Naive thymus-derived CD8-positive, alpha-beta T cell (primary cell): ENCODE data around the gene ADARB2. TPM values are rescaled to one million over a fixed set of nuclear protein-coding genes. Genes with fewer than 3 reads are reported as not detected.

Source experiments
- ATAC-seq, 2 donors: fragments of 150-1000 bp; cut with Tn5 transposase in 1 of 2; sonication (Bioruptor Pico), chemical (Tn5 transposase) in 1 of 2; 1 replicate in 1 of 2; 2 replicates in 1 of 2; pipeline ENCODE4 v1.10.0; 2021; ENCODE audit warnings: mild to moderate bottlenecking in 2 of 2, moderate library complexity in 2 of 2
- POLR2A ChIA-PET: fragments of 350-600 bp; sonication (Branson Sonifier 250); formaldehyde crosslinking; loops from one replicate; lab custom pipeline; 2021; ENCODE audit warnings: antibody characterized with exemption; lab: Charles Lee
- DNase-seq, 10 donors: peaks; one replicate each; pipeline versions ENCODE4 v3.0.0 to v3.0.0-alpha.2; 2020 to 2022
- H3K27ac Mint-ChIP-seq, 10 donors: one replicate each; pipeline ENCODE4 v1.8.0; 2020 to 2022; ENCODE audit warnings: mild to moderate bottlenecking in 10 of 10, mixed read lengths in 10 of 10, moderate library complexity in 4 of 10, inconsistent platforms in 1 of 10
- H3K27me3 Mint-ChIP-seq, 5 donors: one replicate each; pipeline ENCODE4 v1.8.0; 2021 to 2022; ENCODE audit warnings: mixed read lengths in 5 of 5
- H3K36me3 Mint-ChIP-seq, 3 donors: one replicate each; pipeline ENCODE4 v1.8.0; 2020 to 2022; ENCODE audit warnings: mixed read lengths in 3 of 3, mild to moderate bottlenecking in 2 of 3, inconsistent platforms in 1 of 3
- H3K4me1 Mint-ChIP-seq, 4 donors: one replicate each; pipeline ENCODE4 v1.8.0; 2021 to 2022; ENCODE audit warnings: mixed read lengths in 4 of 4
- H3K4me3 Mint-ChIP-seq, 10 donors: one replicate each; pipeline ENCODE4 v1.8.0; 2020 to 2022; ENCODE audit warnings: mild to moderate bottlenecking in 10 of 10, mixed read lengths in 10 of 10, moderate library complexity in 6 of 10, inconsistent platforms in 1 of 10
- H3K9me3 Mint-ChIP-seq, 9 donors: one replicate each; pipeline ENCODE4 v1.8.0; 2020 to 2022; ENCODE audit warnings: mixed read lengths in 9 of 9, mild to moderate bottlenecking in 3 of 9, inconsistent platforms in 1 of 9, moderate library complexity in 1 of 9
- polyA plus RNA-seq, 3 donors: library from polyadenylated mRNA; unstranded; fragments of 300-500 nt; fragmentation: Illumina TruSeq; gene quantifications; one replicate each; pipeline ENCODE4 v1.2.3, GENCODE V29; 2021
- total RNA-seq, 8 experiments: library from RNA in 2 of 8; stranded (reverse) in 2 of 8; gene quantifications; one replicate each; pipeline ENCODE4 v1.2.3 and lab custom pipeline; 2021 to 2026

The ADARB2 gene
- total and polyA plus RNA-seq, 5 experiments from 2014 or later = not detected

DNA sequence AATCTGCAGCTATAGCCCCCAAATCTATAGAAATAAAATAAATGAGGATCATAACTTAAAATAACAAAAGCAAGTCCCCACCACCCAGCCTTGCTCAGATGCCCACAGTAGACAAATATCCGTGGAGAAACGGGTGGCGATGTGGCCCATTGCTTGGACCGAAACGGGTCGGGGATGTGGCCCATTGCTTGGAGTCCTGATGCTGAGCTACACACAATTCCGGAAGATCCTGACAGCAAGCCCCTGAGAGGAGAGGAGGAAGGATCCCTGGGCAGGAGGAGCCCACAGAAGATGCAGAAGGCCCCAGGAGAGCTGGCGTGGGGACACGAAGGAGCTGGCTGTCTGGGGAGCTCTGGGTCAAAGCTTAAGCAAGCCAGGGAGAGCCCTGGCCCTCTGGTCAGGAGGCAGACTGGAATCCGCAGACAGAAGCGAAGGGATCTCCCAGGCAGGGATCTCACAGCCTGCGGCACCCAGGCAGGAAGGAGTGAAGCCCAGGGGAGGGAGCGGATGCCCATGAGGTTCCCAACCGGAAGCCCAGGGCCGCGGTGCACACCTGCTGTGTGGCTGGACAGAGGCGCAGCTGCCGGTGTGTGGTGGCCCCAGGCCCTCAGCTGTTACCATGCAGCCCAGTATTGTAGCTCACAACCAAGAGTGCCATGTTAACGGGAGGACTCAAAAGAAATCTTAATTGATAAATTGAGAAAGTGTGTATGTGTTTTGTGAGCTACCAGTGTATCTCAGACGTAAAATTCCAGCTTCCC is 138.8 kb downstream of the ADARB2 start:
- H3K36me3 Mint-ChIP-seq = no peaks in the 10 kb centered on the region
- H3K27me3 Mint-ChIP-seq = peaks cover 1 to 32% (median 19%) of the 10 kb centered on the region in 5 donors
- POLR2A ChIA-PET = no interaction called here
- H3K4me1 Mint-ChIP-seq = peaks cover 0 to 2% (median 0%) of the 10 kb centered on the region in 4 donors
- ATAC-seq (no peak), DNase-seq (no peak)
- no peak overlapping the region for H3K27ac Mint-ChIP-seq
- peaks cover 0 to 2% (median 0%) of the 10 kb centered on the region in 9 donors for H3K9me3 Mint-ChIP-seq
- H3K4me3 Mint-ChIP-seq = no peak overlapping the region

GRCh38 chr10:1597370-1598146 is 139.8 kb downstream of the ADARB2 start:
- Mint-ChIP-seq H3K4me3 (no peak overlapping the region), H3K4me1 (no peaks in the 10 kb centered on the region), H3K36me3 (no peaks in the 10 kb centered on the region), H3K9me3 (no peaks in the 10 kb centered on the region), H3K27me3 (peaks cover 3 to 31% (median 17%) of the 10 kb centered on the region in 5 donors), H3K27ac (no peak overlapping the region)
- ATAC-seq (no peak), DNase-seq (no peak)
- POLR2A ChIA-PET = no interaction called here

GRCh38 chr10:1596482-1597099 is 140.7 kb downstream of the ADARB2 start:
- DNase-seq (no peak), ATAC-seq (no peak)
- POLR2A ChIA-PET = no interaction called here
- no peaks in the 10 kb centered on the region for H3K9me3 Mint-ChIP-seq
- peaks cover 3 to 31% (median 14%) of the 10 kb centered on the region in 5 donors for H3K27me3 Mint-ChIP-seq
- H3K4me3 Mint-ChIP-seq = no peak overlapping the region
- no peak overlapping the region for H3K27ac Mint-ChIP-seq
- no peaks in the 10 kb centered on the region for H3K36me3 Mint-ChIP-seq
- H3K4me1 Mint-ChIP-seq = no peaks in the 10 kb centered on the region

DNA sequence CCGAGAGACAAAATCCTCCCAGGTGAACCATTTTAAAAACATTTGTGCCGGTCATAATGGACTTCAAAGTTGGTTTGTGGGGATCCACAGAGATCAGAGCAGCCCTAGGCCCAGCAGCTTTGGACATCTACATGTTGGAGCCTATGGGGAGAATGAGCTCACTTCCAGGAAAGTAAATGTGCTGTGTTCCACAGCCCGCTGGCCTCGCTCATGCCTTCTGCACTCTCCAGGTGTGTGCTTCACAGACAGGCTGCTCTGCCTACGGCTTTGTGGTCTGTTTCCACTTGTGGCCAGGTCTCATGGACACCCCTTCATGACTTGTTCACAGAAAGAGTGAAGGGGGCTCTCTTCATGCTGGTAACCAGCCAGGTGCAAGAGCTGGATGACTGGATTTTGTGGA is 141.6 kb downstream of the ADARB2 start:
- no peak overlapping the region for H3K27ac Mint-ChIP-seq
- H3K27me3 Mint-ChIP-seq = peaks cover 3 to 31% (median 11%) of the 10 kb centered on the region in 5 donors
- no peaks in the 10 kb centered on the region for H3K4me1 Mint-ChIP-seq
- H3K4me3 Mint-ChIP-seq = no peak overlapping the region
- H3K9me3 Mint-ChIP-seq = peaks cover 0 to 2% (median 0%) of the 10 kb centered on the region in 9 donors
- POLR2A ChIA-PET = no interaction called here
- ATAC-seq (no peak), DNase-seq (no peak)
- no peaks in the 10 kb centered on the region for H3K36me3 Mint-ChIP-seq

DNA sequence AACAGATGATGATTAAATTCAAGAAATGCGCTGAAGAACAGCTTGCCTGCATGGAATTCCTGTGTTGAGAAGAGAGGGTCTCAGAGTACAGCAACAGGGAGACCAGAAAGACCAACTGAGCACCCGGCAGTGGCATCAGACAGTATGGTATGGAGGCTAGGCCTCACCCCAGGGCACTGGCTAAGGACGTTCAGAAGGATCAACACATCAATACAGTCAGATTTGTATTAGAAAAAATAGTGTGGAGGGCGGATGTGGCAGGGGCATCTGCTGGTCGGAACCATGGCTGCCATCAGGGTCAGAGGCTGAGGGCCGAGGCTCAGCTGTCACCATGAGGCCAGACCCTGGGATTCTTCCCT is 142.1 kb downstream of the ADARB2 start:
- no peak overlapping the region for H3K27ac Mint-ChIP-seq
- POLR2A ChIA-PET = no interaction called here

GRCh38 chr10:1594372-1595241 is 142.7 kb downstream of the ADARB2 start:
- Mint-ChIP-seq H3K4me1 (no peaks in the 10 kb centered on the region), H3K27ac (no peak overlapping the region), H3K36me3 (no peaks in the 10 kb centered on the region), H3K27me3 (peaks cover 3 to 31% (median 11%) of the 10 kb centered on the region in 5 donors), H3K9me3 (peaks cover 0 to 4% (median 0%) of the 10 kb centered on the region in 9 donors), H3K4me3 (no peak overlapping the region)
- no peak for ATAC-seq
- DNase-seq = no peak
- POLR2A ChIA-PET = no interaction called here

More for the DNA sequence above, 142.1 kb downstream of the ADARB2 start:
- Mint-ChIP-seq H3K27me3 (peaks cover 3 to 31% (median 11%) of the 10 kb centered on the region in 5 donors), H3K4me3 (no peak overlapping the region), H3K36me3 (no peaks in the 10 kb centered on the region), H3K9me3 (peaks cover 0 to 4% (median 0%) of the 10 kb centered on the region in 9 donors), H3K4me1 (no peaks in the 10 kb centered on the region)
- no peak for ATAC-seq
- DNase-seq = no peak

GRCh38 chr10:1591742-1592141 is 145.6 kb downstream of the ADARB2 start:
- ATAC-seq (no peak), DNase-seq (no peak)
- POLR2A ChIA-PET = no interaction called here
- H3K27me3 Mint-ChIP-seq = peaks cover 2 to 25% (median 8%) of the 10 kb centered on the region in 5 donors
- H3K4me1 Mint-ChIP-seq = no peaks in the 10 kb centered on the region
- no peak overlapping the region for H3K27ac Mint-ChIP-seq
- H3K4me3 Mint-ChIP-seq = no peak overlapping the region
- peaks cover 0 to 24% (median 3%) of the 10 kb centered on the region in 9 donors for H3K9me3 Mint-ChIP-seq
- H3K36me3 Mint-ChIP-seq = no peaks in the 10 kb centered on the region

DNA sequence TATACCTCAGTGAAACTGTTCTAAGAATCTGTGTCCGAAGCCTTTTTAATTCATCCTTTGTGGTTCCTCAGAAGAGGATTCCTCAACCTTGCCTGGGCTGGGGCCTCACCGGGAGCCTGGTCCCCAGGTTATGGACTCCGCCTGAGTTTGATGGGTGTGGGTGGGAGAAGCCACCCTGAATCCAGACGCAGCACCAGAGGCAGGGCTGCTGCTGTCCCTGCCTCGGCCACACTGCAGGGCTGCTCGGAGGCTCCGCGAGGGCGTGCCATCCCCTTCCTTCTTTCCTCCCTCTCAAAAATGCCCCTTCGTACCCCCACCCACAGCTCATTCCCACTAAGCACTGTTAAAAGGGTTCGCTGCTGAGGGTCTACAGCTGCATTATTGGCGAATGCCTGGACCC is 146.3 kb downstream of the ADARB2 start:
- Mint-ChIP-seq H3K4me3 (no peak overlapping the region), H3K27ac (no peak overlapping the region)

DNA sequence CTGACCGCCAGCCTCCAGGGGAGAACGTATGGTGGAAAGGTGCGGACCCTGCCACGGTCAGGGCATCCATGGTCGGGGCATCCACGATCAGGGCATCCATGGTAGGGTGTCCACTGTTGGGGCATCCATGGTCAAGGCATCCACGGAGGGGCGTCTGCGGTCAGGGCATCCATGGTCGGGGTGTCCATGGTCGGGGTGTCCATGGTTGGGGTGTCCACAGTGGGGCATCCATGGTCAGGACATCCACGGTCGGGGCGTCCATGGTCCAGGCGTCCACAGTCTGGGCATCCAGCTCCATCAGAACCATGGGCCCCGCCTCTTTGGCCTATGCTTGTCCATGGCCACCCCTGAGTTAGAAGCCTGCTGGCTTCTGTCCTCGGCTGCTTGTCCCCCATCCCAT is 148.1 kb downstream of the ADARB2 start:
- POLR2A ChIA-PET = no interaction called here
- peaks cover 0 to 10% (median 2%) of the 10 kb centered on the region in 5 donors for H3K27me3 Mint-ChIP-seq
- no peaks in the 10 kb centered on the region for H3K36me3 Mint-ChIP-seq

More for the DNA sequence above, 146.3 kb downstream of the ADARB2 start:
- ATAC-seq (no peak), DNase-seq (no peak)
- Mint-ChIP-seq H3K4me1 (no peaks in the 10 kb centered on the region), H3K36me3 (no peaks in the 10 kb centered on the region), H3K9me3 (peaks cover 0 to 24% (median 3%) of the 10 kb centered on the region in 9 donors), H3K27me3 (peaks cover 2 to 19% (median 5%) of the 10 kb centered on the region in 5 donors)
- POLR2A ChIA-PET = no interaction called here

GRCh38 chr10:1582739-1583138 is 154.6 kb downstream of the ADARB2 start:
- H3K27ac Mint-ChIP-seq = no peak overlapping the region
- H3K27me3 Mint-ChIP-seq = peaks cover 0 to 3% (median 0%) of the 10 kb centered on the region in 5 donors
- H3K9me3 Mint-ChIP-seq = peaks cover 0 to 10% (median 2%) of the 10 kb centered on the region in 9 donors
- H3K4me1 Mint-ChIP-seq = peaks cover 0 to 10% (median 0%) of the 10 kb centered on the region in 4 donors
- no peak overlapping the region for H3K4me3 Mint-ChIP-seq
- DNase-seq (no peak), ATAC-seq (no peak)
- POLR2A ChIA-PET = no interaction called here
- no peaks in the 10 kb centered on the region for H3K36me3 Mint-ChIP-seq

More for the DNA sequence above, 148.1 kb downstream of the ADARB2 start:
- no peak overlapping the region for H3K4me3 Mint-ChIP-seq
- H3K27ac Mint-ChIP-seq = no peak overlapping the region
- no peaks in the 10 kb centered on the region for H3K4me1 Mint-ChIP-seq
- DNase-seq (peak in 1 of 10 donors; percentile 52), ATAC-seq (no peak)
- H3K9me3 Mint-ChIP-seq = peaks cover 0 to 24% (median 3%) of the 10 kb centered on the region in 9 donors

DNA sequence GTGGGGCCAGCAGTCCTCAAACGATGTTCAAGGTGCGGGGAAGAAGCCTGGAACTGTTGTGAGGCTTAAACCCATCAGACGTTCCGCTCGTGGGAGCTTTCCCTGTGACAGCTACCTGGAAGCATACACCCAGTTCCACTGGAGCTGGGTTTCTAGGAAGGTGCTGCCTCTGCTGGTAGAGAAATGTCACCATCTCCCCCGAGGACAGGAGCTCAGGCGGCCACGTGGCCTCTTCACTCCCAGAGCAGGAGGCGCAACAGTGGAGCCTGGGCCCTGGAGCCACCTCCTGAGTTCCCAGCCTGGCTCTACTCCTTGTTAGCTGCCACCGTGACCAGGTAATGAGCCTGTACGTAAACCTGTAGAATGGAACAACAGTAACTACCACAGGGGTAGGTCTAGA is 156.1 kb downstream of the ADARB2 start:
- Mint-ChIP-seq H3K36me3 (no peaks in the 10 kb centered on the region), H3K4me1 (peaks cover 0 to 24% (median 0%) of the 10 kb centered on the region in 4 donors), H3K9me3 (no peaks in the 10 kb centered on the region), H3K27ac (no peak overlapping the region), H3K27me3 (peaks cover 0 to 3% (median 1%) of the 10 kb centered on the region in 5 donors), H3K4me3 (no peak overlapping the region)
- DNase-seq (peak in 1 of 10 donors; percentile 18), ATAC-seq (no peak)
- POLR2A ChIA-PET = no interaction called here

DNA sequence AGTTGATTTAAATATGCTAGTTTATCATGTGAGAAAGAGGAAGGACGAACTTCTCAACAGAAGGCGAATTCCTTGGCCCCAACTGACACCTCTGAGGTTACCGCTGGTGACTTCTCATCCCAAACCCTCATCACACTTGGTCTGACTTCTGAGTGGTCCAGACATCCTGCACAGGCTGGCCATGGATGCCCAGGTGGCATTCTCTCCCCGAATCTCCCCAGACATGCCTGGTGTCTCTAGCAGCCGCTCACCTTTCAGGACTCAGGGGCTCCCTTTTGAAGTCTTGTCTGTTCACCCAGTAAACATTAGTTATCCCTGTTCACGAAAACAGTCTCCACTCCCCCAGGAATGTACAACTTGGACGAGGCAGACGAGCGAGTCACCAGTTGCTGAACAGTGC is 157.7 kb downstream of the ADARB2 start:
- no peaks in the 10 kb centered on the region for H3K9me3 Mint-ChIP-seq
- H3K27ac Mint-ChIP-seq = no peak overlapping the region
- H3K36me3 Mint-ChIP-seq = no peaks in the 10 kb centered on the region
- ATAC-seq (no peak), DNase-seq (no peak)
- peaks cover 0 to 7% (median 2%) of the 10 kb centered on the region in 5 donors for H3K27me3 Mint-ChIP-seq
- POLR2A ChIA-PET = no interaction called here
- H3K4me1 Mint-ChIP-seq = peaks cover 0 to 27% (median 0%) of the 10 kb centered on the region in 4 donors
- H3K4me3 Mint-ChIP-seq = no peak overlapping the region
